GM21737 (cell line): ENCODE data around the gene ADORA1.

Source experiments
- ATAC-seq: cut with Tn5 transposase; IDR thresholded peaks from one replicate; pipeline ENCODE4 v1.9.1; 2021; ENCODE audit warnings: mild to moderate bottlenecking, moderate library complexity; ENCODE audit not compliant: unreplicated experiment

ADORA1 gene

GRCh38 chr1:203138066-203138465, 10.5 kb downstream of the ADORA1 start:
- no peak for ATAC-seq

- no peak for ATAC-seq
These were observed 12.5 kb downstream of the ADORA1 start for GRCh38 chr1:203139976-203140475.

- no peak for ATAC-seq
These were observed 13.4 kb downstream of the ADORA1 start for GRCh38 chr1:203140743-203141520.

- no peak for ATAC-seq
These were observed 14.6 kb downstream of the ADORA1 start for GRCh38 chr1:203142124-203142523.

- ATAC-seq, result no peak
These were observed 15.3 kb downstream of the ADORA1 start for GRCh38 chr1:203142684-203143408.

GRCh38 chr1:203143641-203144040, 16.1 kb downstream of the ADORA1 start:
- no peak for ATAC-seq

- no peak for ATAC-seq
These were observed 17.1 kb downstream of the ADORA1 start for GRCh38 chr1:203144661-203145060.

- no peak for ATAC-seq
These were observed 18.0 kb downstream of the ADORA1 start for GRCh38 chr1:203145321-203146041.

GRCh38 chr1:203146042-203146369, 18.5 kb downstream of the ADORA1 start:
- ATAC-seq, result no peak

- no peak for ATAC-seq
These were observed 19.0 kb downstream of the ADORA1 start for GRCh38 chr1:203146537-203146936.

GRCh38 chr1:203147376-203147775, 19.9 kb downstream of the ADORA1 start:
- ATAC-seq, result no peak

GRCh38 chr1:203148127-203148526, 20.6 kb downstream of the ADORA1 start:
- ATAC-seq, result no peak

GRCh38 chr1:203148579-203148978, 21.1 kb downstream of the ADORA1 start:
- ATAC-seq, result no peak

GRCh38 chr1:203149188-203149840, 21.8 kb downstream of the ADORA1 start:
- no peak for ATAC-seq

- no peak for ATAC-seq
These were observed 23.2 kb downstream of the ADORA1 start for GRCh38 chr1:203150511-203151297.

- ATAC-seq, result no peak
These were observed 24.0 kb downstream of the ADORA1 start for GRCh38 chr1:203151362-203152157.

GRCh38 chr1:203152158-203153034, 24.9 kb downstream of the ADORA1 start:
- ATAC-seq, result no peak
